HUES6 (cell line): ENCODE measurements around the gene ZFYVE28.

ENCODE experiments used
- H3K27ac ChIP-seq: 2 replicates; pipeline ENCODE4 v1.7.0; 2013; ENCODE audit warnings: low read depth, mild to moderate bottlenecking, low read length, inconsistent platforms
- H3K27me3 ChIP-seq: 2 replicates; pipeline ENCODE4 v1.6.1; 2013; ENCODE audit warnings: low read length; ENCODE audit not compliant: control insufficient read depth, insufficient read depth
- H3K36me3 ChIP-seq: 2 replicates; pipeline ENCODE4 v1.6.1; 2013; ENCODE audit warnings: low read length; ENCODE audit not compliant: control insufficient read depth, insufficient read depth
- H3K4me1 ChIP-seq: 2 replicates; pipeline ENCODE4 v1.6.1; 2013; ENCODE audit warnings: low read length; ENCODE audit not compliant: control insufficient read depth, insufficient read depth
- H3K4me3 ChIP-seq: 2 replicates; pipeline ENCODE4 v1.5.1; 2013; ENCODE audit warnings: low read depth, low read length
- H3K9ac ChIP-seq: one replicate; pipeline ENCODE4 v1.6.1; 2013; ENCODE audit warnings: mild to moderate bottlenecking, low read length
- H3K9me3 ChIP-seq: 2 replicates; pipeline ENCODE4 v1.6.1; 2013; ENCODE audit warnings: low read depth, low read length; ENCODE audit not compliant: control insufficient read depth, insufficient read depth

The ZFYVE28 gene

GRCh38 chr4:2269206-2269531 is 149.3 kb downstream of the ZFYVE28 start:
- Histone ChIP-seq H3K27ac (no peak overlapping the region), H3K36me3 (no peaks in the 10 kb centered on the region), H3K4me3 (no peak overlapping the region), H3K9ac (no peak overlapping the region), H3K4me1 (peaks cover 11% of the 10 kb centered on the region), H3K9me3 (no peaks in the 10 kb centered on the region), H3K27me3 (0 out of 2 replicates have a peak, but pooled peaks cover 7% of the 10 kb centered on the region)

DNA sequence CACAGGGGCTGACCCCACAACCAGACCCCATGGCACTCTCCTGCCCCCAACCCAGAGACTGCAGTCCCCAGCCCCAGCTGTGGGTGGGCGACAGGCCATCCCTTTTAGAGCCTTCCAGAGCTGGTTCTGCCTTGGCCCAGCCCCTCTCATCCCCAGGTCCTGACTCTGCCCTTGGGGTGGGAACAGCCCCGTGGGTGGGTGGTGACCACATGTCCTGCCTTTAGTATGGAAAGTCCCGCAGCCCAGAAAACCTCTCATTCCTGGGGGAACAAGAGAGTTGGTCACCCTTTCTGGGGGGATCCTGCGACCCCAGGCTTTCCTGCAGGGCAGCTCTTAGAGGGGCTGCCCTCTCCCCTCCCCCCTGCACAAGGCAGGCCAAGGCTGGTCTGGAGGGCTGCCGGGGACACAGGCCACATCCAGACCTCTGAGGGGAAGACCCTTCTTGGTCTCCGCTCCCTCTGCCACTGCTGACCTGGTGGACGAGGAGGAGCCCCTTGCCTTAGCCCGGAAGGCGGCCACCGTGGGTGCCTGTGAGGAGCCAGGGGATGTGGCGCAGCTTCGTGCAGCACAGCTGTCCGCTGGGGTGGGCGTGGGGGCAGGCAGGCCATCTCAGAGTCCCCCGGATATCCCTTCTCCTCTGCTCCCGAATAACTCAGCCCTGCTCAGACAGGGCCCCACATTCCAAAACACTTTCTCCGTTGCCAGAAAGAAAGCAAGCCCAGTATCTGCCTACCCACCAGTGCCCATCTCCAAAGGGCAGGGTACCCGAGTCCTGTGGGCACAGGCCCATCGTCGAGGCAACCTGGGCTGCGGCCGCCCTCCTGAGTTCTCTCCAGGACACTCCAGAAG is 149.9 kb downstream of the ZFYVE28 start:
- no peaks in the 10 kb centered on the region for H3K36me3 ChIP-seq

GRCh38 chr4:2267841-2268240 is 150.6 kb downstream of the ZFYVE28 start:
- H3K36me3 ChIP-seq: no peaks in the 10 kb centered on the region
- H3K4me3 ChIP-seq: no peak overlapping the region
- 0 out of 2 replicates have a peak, but pooled peaks cover 9% of the 10 kb centered on the region for H3K27me3 ChIP-seq
- H3K4me1 ChIP-seq: peaks cover 11% of the 10 kb centered on the region
- no peak overlapping the region for H3K27ac ChIP-seq
- H3K9ac ChIP-seq: no peak overlapping the region
- no peaks in the 10 kb centered on the region for H3K9me3 ChIP-seq

More for the DNA sequence above, 149.9 kb downstream of the ZFYVE28 start:
- Histone ChIP-seq H3K4me3 (no peak overlapping the region), H3K9ac (no peak overlapping the region), H3K27ac (no peak overlapping the region), H3K27me3 (0 out of 2 replicates have a peak, but pooled peaks cover 9% of the 10 kb centered on the region), H3K9me3 (no peaks in the 10 kb centered on the region), H3K4me1 (peaks cover 11% of the 10 kb centered on the region)

- Histone ChIP-seq H3K36me3 (no peaks in the 10 kb centered on the region), H3K27me3 (0 out of 2 replicates have a peak, but pooled peaks cover 9% of the 10 kb centered on the region), H3K9me3 (no peaks in the 10 kb centered on the region), H3K4me1 (peaks cover 11% of the 10 kb centered on the region), H3K4me3 (no peak overlapping the region), H3K9ac (no peak overlapping the region), H3K27ac (no peak overlapping the region)
Observed at GRCh38 chr4:2267320-2267811, 151.1 kb downstream of the ZFYVE28 start.

- Histone ChIP-seq H3K27ac (no peak overlapping the region), H3K36me3 (no peaks in the 10 kb centered on the region), H3K4me1 (peaks cover 11% of the 10 kb centered on the region), H3K9ac (no peak overlapping the region), H3K27me3 (0 out of 2 replicates have a peak, but pooled peaks cover 9% of the 10 kb centered on the region), H3K4me3 (no peak overlapping the region), H3K9me3 (no peaks in the 10 kb centered on the region)
Observed at GRCh38 chr4:2266821-2267220, 151.6 kb downstream of the ZFYVE28 start.

DNA sequence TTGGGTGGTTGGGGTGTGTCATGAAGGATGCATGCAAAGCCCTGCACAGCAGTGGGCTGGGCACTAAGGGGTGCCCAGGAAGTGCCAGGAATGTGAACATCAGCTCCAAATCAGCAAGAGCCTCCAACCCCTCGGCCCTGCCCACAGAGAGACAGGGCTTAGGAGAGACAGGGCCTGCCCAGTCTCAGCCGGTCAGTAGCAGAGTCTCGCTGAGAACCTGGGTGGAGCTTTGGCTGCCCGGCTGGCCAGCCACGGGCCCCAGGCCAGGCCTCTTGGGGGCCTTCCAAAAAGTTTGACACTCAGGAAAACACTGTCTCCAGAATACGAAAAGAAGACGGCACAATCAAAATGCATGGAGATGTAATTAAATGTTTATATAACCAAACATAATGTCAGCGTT is 152.3 kb downstream of the ZFYVE28 start:
- peaks cover 11% of the 10 kb centered on the region for H3K4me1 ChIP-seq
- H3K9ac ChIP-seq: no peak overlapping the region
- H3K36me3 ChIP-seq: no peaks in the 10 kb centered on the region
- no peak overlapping the region for H3K4me3 ChIP-seq
- 0 out of 2 replicates have a peak, but pooled peaks cover 9% of the 10 kb centered on the region for H3K27me3 ChIP-seq
- H3K9me3 ChIP-seq: no peaks in the 10 kb centered on the region
- H3K27ac ChIP-seq: no peak overlapping the region

DNA sequence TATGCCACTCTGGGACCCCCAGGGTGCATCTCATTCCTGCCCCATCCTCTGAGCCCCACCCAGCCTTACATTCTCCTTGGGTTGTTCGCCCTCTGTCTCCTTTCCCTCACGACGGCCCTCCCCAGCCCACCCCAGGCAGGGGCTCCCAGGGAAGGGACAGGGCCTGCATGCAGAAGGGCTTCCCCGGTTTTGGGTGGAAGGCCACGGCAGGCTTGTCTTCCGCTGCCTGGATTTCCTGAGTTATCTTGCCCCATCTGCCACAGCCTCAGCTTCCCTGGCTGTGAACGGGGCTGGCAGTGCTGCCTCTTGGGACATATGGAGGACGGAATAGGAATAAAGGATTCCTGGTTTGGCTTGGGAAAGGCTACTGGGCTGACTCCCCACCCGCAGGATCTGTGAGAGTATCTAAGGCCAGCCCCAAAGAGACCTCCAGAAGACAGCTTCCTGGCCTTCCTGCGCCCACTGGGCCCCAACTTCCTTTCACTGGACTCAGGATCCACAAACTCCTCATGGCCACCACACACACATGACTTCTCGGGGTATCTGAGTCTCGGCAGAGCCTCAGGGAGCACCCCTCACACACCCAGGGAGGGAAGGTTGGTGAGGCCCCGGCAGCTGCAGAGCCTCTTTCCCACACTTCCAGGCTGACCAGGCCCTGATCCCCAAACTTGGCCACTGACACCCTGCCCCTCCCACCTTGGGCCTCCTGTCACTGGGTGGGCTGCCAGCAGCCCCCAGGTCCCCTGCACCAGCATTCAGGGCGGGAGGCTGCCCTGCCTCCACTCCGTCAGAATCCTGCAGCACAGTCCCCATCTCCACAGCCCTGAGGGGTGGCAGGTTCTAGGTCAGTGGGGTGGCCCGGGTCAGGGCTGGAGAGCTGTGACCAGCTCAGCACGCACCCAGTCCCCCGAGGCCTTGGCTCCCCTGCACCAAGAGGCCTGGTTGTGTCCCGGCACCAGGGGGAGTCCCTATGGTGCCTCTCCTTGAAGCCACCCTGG is 153.0 kb downstream of the ZFYVE28 start:
- Histone ChIP-seq H3K4me3 (no peak overlapping the region), H3K9me3 (no peaks in the 10 kb centered on the region), H3K27me3 (0 out of 2 replicates have a peak, but pooled peaks cover 9% of the 10 kb centered on the region), H3K9ac (no peak overlapping the region), H3K27ac (no peak overlapping the region), H3K4me1 (peaks cover 11% of the 10 kb centered on the region), H3K36me3 (no peaks in the 10 kb centered on the region)

DNA sequence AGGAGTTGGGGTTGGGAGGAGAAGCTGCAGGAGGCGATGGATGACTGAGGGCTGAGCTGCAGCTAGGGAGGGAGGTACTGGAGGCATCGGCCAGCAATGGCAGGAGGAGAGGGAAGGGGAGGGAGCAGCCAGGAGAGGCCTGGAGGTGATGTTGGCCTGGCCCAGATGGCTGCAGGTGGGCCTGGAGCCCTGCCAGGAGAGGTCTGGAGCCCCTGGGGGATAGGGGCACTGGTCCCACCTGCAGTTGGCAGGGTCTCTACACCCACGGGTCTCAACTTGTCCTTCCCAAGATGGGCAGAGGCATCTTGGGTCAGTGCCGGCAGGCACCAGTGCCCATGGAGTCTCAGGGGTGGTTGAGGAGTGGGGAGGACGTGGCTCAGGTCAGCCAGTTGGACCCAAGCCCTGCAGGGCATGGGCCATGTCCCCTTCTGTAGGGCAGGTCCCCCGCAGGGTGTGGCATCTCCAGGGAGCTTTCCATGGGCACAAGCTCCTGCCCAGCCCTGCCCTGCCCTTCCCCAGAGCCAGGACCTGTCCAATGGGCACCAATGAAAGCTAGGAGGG is 153.9 kb downstream of the ZFYVE28 start:
- H3K4me1 ChIP-seq: peaks cover 11% of the 10 kb centered on the region
- H3K27ac ChIP-seq: no peak overlapping the region
- no peaks in the 10 kb centered on the region for H3K9me3 ChIP-seq
- no peaks in the 10 kb centered on the region for H3K36me3 ChIP-seq
- H3K27me3 ChIP-seq: 0 out of 2 replicates have a peak, but pooled peaks cover 9% of the 10 kb centered on the region
- no peak overlapping the region for H3K9ac ChIP-seq
- H3K4me3 ChIP-seq: no peak overlapping the region

DNA sequence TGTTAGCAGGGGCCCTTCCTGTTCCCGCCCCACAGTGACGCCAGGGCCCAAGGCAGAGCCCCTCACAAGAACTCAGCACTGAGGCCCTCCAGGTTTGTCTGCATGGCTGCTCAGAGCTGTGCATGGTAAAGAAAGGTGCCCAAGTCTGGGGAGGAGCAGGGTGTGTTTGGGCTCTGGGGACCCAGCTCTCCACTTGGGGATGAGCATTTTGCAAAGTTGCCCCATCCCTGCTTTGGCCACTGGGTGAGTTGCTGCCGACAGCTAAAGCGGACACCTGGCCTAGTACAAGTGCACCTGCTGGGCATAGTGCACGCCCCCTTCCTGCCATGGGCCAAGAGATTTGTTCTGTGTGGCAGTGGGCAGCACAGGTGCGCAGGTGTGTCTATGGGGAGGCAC is 154.5 kb downstream of the ZFYVE28 start:
- Histone ChIP-seq H3K9ac (no peak overlapping the region), H3K27me3 (0 out of 2 replicates have a peak, but pooled peaks cover 9% of the 10 kb centered on the region), H3K27ac (no peak overlapping the region), H3K4me3 (no peak overlapping the region), H3K9me3 (no peaks in the 10 kb centered on the region), H3K4me1 (peaks cover 5% of the 10 kb centered on the region; the same call in 1 of the 2 replicates), H3K36me3 (no peaks in the 10 kb centered on the region)

GRCh38 chr4:2262944-2263250 is 155.5 kb downstream of the ZFYVE28 start:
- Histone ChIP-seq H3K9me3 (no peaks in the 10 kb centered on the region), H3K27me3 (0 out of 2 replicates have a peak, but pooled peaks cover 9% of the 10 kb centered on the region), H3K4me3 (peak overlapping the region; percentile 85), H3K4me1 (no peaks in the 10 kb centered on the region; the same call in 1 of the 2 replicates), H3K36me3 (no peaks in the 10 kb centered on the region), H3K9ac (peak overlapping the region; percentile 79), H3K27ac (peak overlapping the region; percentile 65; the same call in 1 of the 2 replicates)
